SU-DHL-6 (cell line): ENCODE data around the gene IGLL5.

Experiments used
- EZH2phosphoT487 ChIP-seq: fragments of 200-600 bp; sonication (generic), shearing (Covaris generic); conservative IDR thresholded peaks from 2 replicates; pipeline ENCODE4 v1.6.1; 2018; ENCODE audit warnings: mild to moderate bottlenecking, antibody characterized with exemption, low read length, moderate library complexity, mixed read lengths
- TF ChIP-seq, protein P1 (sequence below): fragments of 200-600 bp; sonication (generic); IDR thresholded peaks from one replicate; pipeline ENCODE4 v1.5.1; 2017; ENCODE audit warnings: antibody characterized with exemption, mild to moderate bottlenecking, low read length, moderate library complexity; ENCODE audit not compliant: insufficient read depth, poor library complexity, severe bottlenecking

DNA sequence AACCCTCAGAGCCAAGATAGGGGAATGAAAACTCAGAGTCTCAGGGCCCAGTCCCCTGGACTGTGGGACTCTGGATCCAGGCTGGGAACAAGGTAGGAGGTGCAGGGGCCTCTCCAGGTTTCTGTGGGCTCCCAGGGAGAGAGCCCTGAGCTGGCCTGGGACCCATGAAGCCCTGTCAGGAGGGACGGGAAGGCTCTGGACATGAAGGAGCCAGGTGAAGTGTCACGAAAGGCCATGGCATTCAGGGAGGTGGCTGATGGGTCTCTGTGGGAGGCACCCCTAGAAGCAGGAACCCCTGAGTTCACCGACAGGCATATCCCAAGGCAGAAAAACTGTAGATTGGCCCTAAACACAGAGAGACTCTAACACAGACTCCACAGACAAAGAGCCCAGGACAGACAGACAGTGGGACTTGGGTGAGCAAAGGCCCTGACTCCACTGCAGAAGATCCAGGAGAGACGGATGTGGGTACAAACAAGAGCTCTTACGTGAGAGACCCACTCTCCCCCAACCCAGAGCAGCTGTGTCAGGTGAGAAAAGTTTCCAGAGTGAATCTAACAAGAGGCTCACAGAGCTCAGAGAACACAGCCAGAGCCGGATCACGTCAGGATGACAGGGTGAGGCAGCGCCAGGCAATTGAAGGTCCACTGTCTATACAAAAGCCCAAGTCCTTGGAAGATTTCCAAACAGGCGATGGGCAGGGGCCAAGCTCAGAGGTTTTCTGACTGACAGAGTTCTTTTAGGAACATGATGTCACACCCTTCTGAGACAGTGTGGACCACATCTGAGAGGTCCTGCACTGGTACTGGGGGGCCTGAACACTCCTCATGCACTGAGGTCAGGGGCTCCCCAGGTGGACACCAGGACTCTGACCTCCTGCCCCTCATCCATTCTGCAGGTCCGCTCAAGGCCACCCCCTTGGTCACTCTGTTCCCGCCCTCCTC lies 27.4 kb downstream of the IGLL5 start:
- TF ChIP-seq, protein P1, sequence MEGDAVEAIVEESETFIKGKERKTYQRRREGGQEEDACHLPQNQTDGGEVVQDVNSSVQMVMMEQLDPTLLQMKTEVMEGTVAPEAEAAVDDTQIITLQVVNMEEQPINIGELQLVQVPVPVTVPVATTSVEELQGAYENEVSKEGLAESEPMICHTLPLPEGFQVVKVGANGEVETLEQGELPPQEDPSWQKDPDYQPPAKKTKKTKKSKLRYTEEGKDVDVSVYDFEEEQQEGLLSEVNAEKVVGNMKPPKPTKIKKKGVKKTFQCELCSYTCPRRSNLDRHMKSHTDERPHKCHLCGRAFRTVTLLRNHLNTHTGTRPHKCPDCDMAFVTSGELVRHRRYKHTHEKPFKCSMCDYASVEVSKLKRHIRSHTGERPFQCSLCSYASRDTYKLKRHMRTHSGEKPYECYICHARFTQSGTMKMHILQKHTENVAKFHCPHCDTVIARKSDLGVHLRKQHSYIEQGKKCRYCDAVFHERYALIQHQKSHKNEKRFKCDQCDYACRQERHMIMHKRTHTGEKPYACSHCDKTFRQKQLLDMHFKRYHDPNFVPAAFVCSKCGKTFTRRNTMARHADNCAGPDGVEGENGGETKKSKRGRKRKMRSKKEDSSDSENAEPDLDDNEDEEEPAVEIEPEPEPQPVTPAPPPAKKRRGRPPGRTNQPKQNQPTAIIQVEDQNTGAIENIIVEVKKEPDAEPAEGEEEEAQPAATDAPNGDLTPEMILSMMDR, result no peak
- no peak for TF ChIP-seq EZH2phosphoT487
